Ishikawa (cell line): ENCODE measurements around the gene BMI1.

Experiments used
- RAD21 ChIP-seq: IDR thresholded peaks from 2 replicates; pipeline ENCODE4 v1.6.1; 2012; ENCODE audit warnings: low read depth
- TCF12 ChIP-seq: IDR thresholded peaks from 2 replicates; pipeline ENCODE4 v1.6.1; 2012; ENCODE audit warnings: low read depth
- TEAD4 ChIP-seq: IDR thresholded peaks from 2 replicates; pipeline ENCODE4 v1.6.1; 2012
- TF ChIP-seq, protein P1 (sequence below): IDR thresholded peaks from 2 replicates; pipeline ENCODE4 v1.6.1; 2012
- TF ChIP-seq, protein P2 (sequence below): IDR thresholded peaks from 2 replicates; pipeline ENCODE4 v1.6.1; 2012; ENCODE audit warnings: low read depth, mild to moderate bottlenecking
- TF ChIP-seq, protein P3 (sequence below): IDR thresholded peaks from 2 replicates; pipeline ENCODE4 v1.6.1; 2012

DNA sequence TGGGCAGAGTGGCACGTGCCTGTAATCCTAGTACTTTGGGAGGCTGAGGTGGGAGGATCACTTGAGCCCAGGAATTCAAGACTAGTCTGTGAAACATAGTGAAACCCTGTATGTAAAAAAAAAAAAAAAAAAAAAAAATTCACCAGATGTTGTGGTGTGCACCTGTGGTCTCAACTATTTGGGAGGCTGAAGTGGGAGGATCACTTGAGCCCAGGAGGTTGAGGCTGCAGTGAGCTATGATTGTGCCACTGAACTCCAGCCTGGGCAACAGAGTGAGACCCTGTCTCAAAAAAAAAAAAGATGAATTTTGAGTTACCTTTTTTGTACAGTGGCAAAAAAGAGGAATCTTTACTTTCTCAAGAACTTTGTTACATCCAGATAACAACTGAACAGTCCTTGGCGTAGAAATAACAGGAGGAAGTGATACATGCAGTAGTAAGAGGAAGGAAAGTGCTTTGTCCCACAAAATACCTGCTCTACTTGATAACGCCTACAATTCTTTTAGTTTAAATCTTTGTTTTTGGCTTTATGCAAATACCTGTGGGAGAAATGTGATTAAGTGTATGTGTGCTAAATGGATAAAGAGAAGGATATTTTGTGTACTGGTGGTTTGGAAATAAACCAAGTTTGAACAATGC lies 53.7 kb downstream of the BMI1 start:
- TF ChIP-seq, protein P1, sequence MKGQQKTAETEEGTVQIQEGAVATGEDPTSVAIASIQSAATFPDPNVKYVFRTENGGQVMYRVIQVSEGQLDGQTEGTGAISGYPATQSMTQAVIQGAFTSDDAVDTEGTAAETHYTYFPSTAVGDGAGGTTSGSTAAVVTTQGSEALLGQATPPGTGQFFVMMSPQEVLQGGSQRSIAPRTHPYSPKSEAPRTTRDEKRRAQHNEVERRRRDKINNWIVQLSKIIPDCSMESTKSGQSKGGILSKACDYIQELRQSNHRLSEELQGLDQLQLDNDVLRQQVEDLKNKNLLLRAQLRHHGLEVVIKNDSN, result no peak
- TF ChIP-seq, protein P2, sequence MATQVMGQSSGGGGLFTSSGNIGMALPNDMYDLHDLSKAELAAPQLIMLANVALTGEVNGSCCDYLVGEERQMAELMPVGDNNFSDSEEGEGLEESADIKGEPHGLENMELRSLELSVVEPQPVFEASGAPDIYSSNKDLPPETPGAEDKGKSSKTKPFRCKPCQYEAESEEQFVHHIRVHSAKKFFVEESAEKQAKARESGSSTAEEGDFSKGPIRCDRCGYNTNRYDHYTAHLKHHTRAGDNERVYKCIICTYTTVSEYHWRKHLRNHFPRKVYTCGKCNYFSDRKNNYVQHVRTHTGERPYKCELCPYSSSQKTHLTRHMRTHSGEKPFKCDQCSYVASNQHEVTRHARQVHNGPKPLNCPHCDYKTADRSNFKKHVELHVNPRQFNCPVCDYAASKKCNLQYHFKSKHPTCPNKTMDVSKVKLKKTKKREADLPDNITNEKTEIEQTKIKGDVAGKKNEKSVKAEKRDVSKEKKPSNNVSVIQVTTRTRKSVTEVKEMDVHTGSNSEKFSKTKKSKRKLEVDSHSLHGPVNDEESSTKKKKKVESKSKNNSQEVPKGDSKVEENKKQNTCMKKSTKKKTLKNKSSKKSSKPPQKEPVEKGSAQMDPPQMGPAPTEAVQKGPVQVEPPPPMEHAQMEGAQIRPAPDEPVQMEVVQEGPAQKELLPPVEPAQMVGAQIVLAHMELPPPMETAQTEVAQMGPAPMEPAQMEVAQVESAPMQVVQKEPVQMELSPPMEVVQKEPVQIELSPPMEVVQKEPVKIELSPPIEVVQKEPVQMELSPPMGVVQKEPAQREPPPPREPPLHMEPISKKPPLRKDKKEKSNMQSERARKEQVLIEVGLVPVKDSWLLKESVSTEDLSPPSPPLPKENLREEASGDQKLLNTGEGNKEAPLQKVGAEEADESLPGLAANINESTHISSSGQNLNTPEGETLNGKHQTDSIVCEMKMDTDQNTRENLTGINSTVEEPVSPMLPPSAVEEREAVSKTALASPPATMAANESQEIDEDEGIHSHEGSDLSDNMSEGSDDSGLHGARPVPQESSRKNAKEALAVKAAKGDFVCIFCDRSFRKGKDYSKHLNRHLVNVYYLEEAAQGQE, result no peak
- TF ChIP-seq, protein P3, sequence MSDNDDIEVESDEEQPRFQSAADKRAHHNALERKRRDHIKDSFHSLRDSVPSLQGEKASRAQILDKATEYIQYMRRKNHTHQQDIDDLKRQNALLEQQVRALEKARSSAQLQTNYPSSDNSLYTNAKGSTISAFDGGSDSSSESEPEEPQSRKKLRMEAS, result no peak
- TF ChIP-seq RAD21 (no peak), TCF12 (no peak), TEAD4 (no peak)
